NCI-H460 (cell line): Measurements from ENCODE around the gene ZNF136. TPM values are rescaled to one million over a fixed set of nuclear protein-coding genes. Genes with fewer than 3 reads are reported as not detected.

ENCODE experiments used
- DNase-seq: peaks from one replicate; pipeline ENCODE4 v3.0.0-alpha.2; 2016; ENCODE audit warnings: low read depth; ENCODE audit errors: extremely low read depth
- polyA plus RNA-seq: library from polyadenylated mRNA; depleted of rRNA; stranded (reverse); fragments of >200 nt; gene quantifications from 2 replicates; pipeline ENCODE4 v1.2.3, GENCODE V29; 2014; cell fraction: nucleus; rRNA removed
- total RNA-seq: library from RNA; depleted of rRNA; stranded (reverse); fragments of >200 nt; shearing (Covaris generic); gene quantifications from 2 replicates; pipeline ENCODE4 v1.2.3, GENCODE V29; 2014; rRNA removed

Gene ZNF136
- total RNA-seq: 3.7 and 3.9 TPM in 2 replicates
- polyA plus RNA-seq: 0.79 and 1.3 TPM in 2 replicates

GRCh38 chr19:12162882-12163806 lies at the start of gene ZNF136:
ZNF136 (plus strand) TSS chr19:12163096; CDS start chr19:12163204, 108 bp downstream.
- peak; percentile 85 for DNase-seq

DNA sequence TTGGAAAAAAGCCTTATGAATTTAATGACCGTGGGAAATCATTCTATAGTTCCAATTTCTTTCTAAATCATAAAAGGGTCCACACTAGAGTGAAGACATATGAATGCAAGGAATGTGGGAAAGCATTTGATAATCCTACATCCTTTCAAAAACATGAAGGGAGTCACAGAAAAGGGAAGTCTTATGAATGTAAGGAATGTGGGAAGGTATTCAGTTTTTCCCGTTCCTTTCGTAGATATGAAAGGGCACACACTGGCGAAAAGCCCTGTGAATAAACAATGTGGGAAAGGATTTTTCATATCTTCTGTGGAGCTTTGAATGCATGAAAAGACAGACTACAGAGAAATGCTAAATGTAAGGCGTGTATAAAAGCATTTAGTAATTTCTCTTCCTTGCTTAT lies 49.8 kb upstream of the ZNF136 start:
- DNase-seq: no peak

DNA sequence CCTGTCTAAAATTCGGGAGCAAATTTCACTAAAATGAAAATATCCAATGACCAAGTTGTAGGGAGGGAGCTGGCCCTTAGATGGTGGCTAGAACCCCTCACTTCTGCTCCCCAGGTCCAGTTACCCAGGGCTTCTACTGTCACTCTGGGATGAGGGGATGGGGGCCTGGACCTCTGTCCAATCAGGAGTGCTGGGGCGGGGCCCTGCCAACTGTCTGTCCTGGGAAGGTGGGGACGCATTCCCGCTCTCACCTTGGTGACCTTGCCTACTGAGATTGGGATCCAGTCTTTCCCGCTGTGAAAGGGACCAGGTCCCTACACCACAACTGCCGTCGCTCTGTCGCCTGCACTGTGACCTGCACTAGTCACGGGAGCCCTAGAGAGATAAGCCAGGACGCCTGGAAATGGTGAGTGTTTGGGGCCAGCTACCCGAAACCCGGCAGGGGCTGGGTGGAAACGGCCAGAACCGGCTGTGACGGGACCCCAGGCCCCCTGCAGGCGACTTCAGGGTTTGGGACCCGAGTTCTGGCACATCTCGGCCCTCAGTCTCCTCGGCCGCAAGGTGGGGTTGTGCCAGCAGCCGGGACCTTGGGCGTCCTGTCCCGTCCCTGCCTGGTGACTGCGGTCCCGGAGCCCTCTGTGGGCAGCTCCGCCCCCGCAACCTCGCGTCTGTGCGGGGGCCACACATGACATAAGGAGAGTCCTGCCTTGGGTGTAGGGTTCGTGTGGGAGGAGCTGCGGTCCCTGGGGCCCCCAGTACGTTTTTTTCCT lies 45.5 kb upstream of the ZNF136 start:
- no peak for DNase-seq

GRCh38 chr19:12126707-12127106 lies 36.2 kb upstream of the ZNF136 start:
- no peak for DNase-seq

- no peak for DNase-seq
These were observed 29.8 kb upstream of the ZNF136 start for GRCh38 chr19:12133069-12133468.

DNA sequence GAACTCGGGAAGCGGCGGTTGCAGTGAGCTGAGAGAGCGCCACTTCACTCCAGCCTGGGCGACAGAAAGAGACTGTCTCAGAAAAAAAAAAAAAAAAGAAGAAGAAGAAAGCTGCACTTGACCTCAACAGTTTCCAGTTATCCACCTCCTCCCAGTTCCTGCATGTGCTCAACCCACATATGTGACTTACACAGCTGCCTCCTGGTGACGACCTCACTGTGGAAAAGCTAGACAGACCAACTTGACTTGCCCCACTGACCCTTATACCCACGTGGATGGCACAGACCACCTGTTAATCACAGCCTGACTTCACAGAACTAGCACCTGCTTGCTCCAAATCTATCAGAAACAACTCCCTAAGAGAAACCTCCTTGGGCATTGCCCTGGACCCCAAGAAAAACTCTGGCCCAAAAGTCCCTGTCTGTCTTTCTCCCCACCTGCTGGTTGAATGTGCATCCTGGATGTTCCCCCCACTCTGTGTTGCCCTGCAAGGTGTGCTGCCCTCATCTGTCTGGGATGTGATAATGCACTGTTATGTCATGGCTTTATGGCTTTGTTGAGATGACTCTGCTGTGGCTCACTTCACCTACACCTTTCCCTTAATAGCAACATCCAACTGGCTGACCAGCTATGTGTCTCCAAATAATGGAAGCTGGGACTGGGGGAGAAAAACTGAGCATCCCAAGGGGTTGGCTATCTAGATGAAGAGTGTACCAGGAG lies 25.5 kb upstream of the ZNF136 start:
- no peak for DNase-seq

DNA sequence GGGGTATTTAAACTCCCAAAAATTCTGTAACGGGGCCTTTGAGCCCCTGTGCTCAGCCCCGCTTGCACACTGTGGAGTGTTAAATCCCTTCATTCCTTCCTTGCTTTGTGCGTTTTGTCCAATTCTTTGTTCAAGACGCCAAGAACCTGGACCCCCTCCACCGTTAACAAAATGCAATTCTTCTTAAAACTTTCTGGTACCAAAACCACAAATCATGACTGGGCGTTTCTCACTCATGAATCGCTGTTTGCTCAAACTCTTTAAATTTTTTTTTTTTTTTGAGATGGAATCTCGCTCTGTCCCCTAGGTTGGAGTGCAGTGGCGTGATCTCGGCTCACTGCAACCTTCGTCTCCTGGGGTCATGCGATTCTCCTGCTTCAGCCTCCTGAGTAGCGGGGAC lies 23.6 kb upstream of the ZNF136 start:
- no peak for DNase-seq

DNA sequence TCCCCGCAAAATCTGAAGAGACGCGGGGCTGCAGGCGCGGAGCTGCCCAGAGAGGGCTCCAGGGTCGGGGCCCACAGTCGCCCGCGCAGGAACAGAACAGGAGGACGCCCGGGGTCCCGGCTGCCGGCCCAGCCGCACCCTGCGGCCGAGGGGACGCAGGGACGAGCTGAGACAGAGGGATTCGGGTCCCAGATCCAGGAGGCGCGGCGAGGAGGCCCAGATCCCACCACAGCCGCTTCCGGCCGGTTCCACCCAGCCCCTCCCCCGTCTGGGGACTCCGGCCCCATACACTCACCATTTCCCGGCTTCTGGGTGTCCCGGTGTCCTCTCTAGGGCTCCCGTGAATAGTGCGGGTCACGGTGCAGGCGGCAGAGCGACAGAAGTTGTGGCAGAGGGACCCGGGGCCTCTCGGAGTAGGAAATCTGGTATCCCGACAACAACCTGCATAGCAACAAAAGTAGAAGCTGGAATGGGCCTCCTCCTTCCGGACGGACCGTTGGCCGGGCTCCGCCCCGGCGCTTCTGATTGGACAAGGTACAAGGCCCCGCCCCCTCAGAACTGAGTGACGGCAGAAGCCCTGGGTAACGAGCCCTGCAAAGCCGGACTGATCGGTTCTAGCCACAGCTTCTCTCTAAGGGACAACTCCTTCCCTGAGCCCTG lies 22.9 kb upstream of the ZNF136 start, which contains the start of gene ZNF20:
TSS of gene ZNF20 (minus strand) at position 466 of the 660 bp plus-strand sequence. CDS start at position 298, 168 bp downstream.
- DNase-seq: peak; percentile 33

DNA sequence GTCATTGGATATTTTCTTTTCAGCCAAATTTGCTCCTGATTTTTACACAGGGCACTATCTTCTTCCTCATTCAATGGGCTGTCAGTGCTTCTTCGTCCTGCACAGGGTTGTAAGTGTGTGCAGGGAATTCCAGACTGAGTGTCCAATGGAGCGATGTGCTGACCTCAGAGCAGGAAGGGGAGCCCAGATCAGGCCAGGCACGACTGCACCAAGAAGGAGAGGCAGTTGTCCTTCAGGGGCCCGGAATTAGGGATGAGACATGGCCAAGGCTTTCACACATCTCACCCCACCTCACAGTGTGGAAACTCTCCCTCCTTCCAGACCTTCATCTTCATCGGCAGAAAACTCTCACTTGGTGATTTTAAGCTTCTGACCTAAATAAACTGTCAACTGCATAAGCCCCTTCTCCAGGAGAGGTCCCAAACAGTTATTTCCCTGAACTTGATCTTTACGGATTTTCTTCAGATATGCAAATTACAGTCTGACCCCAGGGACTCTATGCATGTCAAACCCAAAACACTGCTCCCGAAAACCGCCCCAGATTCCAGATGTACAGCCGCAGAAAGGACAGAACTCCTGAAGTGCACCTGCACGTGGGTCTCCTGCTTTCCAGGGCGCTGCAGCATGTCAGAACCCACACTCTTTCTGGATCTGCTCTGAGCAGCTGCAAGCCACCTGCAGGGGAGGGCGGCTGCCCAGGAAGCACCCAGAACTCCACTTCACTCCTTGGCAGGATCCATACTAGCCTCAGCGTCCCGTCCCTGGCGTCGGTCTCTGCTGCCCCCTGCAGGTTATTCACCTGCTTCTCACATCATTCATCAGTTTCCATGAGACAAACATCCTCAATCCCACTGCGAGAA lies 22.1 kb upstream of the ZNF136 start:
- DNase-seq: peak; percentile 25

GRCh38 chr19:12141405-12141736 lies 21.5 kb upstream of the ZNF136 start:
- DNase-seq: no peak

DNA sequence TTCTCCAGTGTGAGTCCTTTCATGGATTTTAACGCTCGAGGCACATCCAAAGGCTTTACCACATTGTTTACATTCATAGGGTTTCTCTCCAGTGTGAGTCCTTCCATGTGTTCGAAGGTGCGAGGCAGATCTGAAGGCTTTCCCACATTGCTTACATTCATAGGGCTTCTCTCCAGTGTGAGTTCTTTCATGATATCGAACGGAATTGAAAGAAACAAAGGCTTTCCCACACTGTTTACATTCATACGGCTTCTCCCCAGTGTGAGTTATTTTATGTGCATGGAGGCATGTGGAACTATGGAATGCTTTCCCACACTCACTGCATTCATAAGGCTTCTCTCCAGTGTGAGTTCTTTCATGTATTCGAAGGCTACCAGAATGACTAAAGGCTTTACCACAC lies 17.5 kb upstream of the ZNF136 start:
- no peak for DNase-seq

GRCh38 chr19:12155324-12155860 lies 7.5 kb upstream of the ZNF136 start:
- DNase-seq: no peak

- no peak for DNase-seq
These were observed 6.5 kb upstream of the ZNF136 start, which contains the start of gene ZNF625 for GRCh38 chr19:12156223-12157058. ZNF625 (minus strand) TSS chr19:12156734; CDS start chr19:12156558, 176 bp downstream.

DNA sequence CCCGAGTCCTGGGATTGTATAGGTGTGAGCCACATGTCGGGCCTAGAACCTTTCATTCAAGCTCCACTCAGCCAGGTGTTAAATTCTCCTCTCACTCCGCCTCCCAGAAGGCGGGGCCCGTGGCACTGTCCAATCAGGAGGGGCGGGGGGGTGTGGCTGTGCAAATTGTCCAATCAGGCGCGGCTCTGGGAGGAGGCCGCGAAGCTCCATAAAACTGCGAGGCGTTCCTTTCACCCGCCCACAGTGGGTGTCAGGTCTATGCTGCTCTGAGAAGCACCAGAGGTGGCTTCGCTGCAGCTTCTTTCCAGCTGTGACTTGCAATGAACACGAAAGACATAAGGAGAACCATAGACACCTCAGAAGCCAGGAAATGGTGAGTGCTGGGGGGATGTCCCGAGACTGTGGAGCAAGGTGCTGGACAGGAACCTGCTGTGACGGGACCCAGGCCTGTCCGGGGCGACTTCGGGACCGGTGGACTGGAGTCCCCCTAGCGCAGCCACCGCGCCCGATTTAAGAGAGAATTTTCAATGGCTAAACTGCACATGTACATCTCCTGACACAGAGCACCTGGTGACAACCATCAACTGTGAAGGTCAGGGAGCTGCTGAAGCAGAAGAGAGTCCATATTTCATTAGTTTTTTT lies 3.0 kb upstream of the ZNF136 start:
- no peak for DNase-seq

DNA sequence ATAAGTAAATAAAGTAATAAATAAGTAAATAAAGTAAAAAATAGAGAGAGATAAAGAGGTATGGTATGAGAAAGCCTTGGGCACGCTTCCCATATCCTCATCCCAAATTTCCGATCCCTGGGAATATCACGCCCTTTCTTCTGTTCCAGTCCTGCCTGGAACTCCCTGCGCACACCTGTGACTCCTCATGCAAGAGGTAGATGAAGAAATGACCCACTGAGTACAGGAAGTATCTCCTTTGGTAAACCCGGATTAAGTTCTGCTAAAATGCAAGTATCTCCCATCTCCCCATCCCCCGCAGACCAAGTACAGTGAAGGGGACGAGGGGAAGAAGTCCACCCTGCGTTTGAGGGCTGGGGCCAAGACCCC lies 399 bp upstream of the ZNF136 start:
- DNase-seq: no peak

DNA sequence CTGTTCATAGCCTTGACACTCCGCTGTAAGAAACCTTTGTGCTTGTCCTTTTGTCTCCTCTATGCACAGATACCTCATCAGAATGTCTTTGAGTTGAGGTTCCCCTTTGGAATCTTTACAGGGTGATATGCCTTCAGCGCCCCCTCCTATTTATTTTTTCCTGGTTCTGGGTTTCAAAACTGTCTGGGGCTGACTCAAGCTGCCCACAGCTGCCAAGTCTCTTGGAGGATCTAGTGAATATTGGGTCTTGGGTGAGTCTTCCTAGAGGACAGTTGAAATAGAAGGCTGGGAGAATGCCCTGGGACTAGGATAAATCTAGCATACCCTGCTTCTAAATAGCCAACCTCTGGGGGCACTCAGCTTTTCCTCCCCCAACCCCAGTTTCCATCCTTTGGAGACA lies 930 bp downstream of the ZNF136 start:
- DNase-seq: no peak

DNA sequence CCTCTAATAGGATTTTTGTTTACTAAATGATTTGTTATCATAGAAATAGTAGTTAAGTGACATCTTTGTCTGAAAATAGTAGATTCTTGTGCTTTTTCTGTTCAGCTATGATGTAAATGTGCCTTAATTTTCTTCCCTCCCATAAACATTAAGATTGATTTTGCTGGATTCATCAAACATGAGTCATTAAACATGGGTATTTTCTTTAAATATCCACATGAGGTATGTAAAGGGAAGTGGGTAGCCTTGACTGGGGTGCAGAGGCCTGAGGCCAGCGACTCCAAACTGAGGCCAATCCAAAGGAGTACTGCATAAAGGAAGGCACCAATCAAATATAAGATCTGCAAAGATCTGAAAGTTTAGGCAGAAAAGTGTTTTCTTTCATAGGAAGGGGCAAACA lies 3.7 kb downstream of the ZNF136 start:
- DNase-seq: no peak

- no peak for DNase-seq
These were observed 17.5 kb downstream of the ZNF136 start for GRCh38 chr19:12180377-12180776.
